GM19351 (cell line): ENCODE data around the gene IGBP1.
A peak's percentile ranks its signal among the peaks of the same experiment; 100 is the strongest.
"Not testable (repeated sequence)": the region's sequence is repeated elsewhere in the genome, so short reads cannot be mapped to it uniquely, and the experiment has no call there.

Source experiments
- ATAC-seq: cut with Tn5 transposase; IDR thresholded peaks from one replicate; pipeline ENCODE4 v1.9.1; 2021; ENCODE audit warnings: mild to moderate bottlenecking, moderate library complexity; ENCODE audit not compliant: unreplicated experiment

IGBP1 gene

GRCh38 chrX:70133303-70134115 lies at the start of gene IGBP1:
TSS of gene IGBP1 (plus strand) at chrX:70133447. CDS start at chrX:70133948, 501 bp downstream.
- ATAC-seq = peak; percentile 87

- ATAC-seq = no peak
Measured at GRCh38 chrX:70084592-70085240, 48.5 kb upstream of the IGBP1 start.

- ATAC-seq = no peak
Measured at GRCh38 chrX:70087857-70088630, 45.2 kb upstream of the IGBP1 start.

GRCh38 chrX:70088751-70089150 lies 44.5 kb upstream of the IGBP1 start:
- ATAC-seq = no peak

- ATAC-seq = no peak
Measured at GRCh38 chrX:70089604-70090297, 43.5 kb upstream of the IGBP1 start.

- no peak for ATAC-seq
Measured at GRCh38 chrX:70092247-70092646, 41.0 kb upstream of the IGBP1 start.

GRCh38 chrX:70096052-70096451 lies 37.2 kb upstream of the IGBP1 start:
- ATAC-seq = no peak

GRCh38 chrX:70105229-70105628 lies 28.0 kb upstream of the IGBP1 start:
- no peak for ATAC-seq

GRCh38 chrX:70111436-70112026 lies 21.7 kb upstream of the IGBP1 start:
- ATAC-seq = not testable (repeated sequence)

GRCh38 chrX:70117738-70118137 lies 15.5 kb upstream of the IGBP1 start:
- ATAC-seq = no peak

GRCh38 chrX:70123014-70123413 lies 10.2 kb upstream of the IGBP1 start:
- ATAC-seq = not testable (repeated sequence)

- ATAC-seq = no peak
Measured at GRCh38 chrX:70124678-70125077, 8.6 kb upstream of the IGBP1 start.

GRCh38 chrX:70128071-70128470 lies 5.2 kb upstream of the IGBP1 start:
- ATAC-seq = no peak

- ATAC-seq = no peak
Measured at GRCh38 chrX:70129816-70130215, 3.4 kb upstream of the IGBP1 start.

- ATAC-seq = no peak
Measured at GRCh38 chrX:70132224-70132623, 1.0 kb upstream of the IGBP1 start.

- no peak for ATAC-seq
Measured at GRCh38 chrX:70132877-70133302, 357 bp upstream of the IGBP1 start.

GRCh38 chrX:70134116-70134477 lies 850 bp downstream of the IGBP1 start:
- ATAC-seq = peak; percentile 12

GRCh38 chrX:70138622-70139021 lies 5.4 kb downstream of the IGBP1 start:
- ATAC-seq = no peak

- no peak for ATAC-seq
Measured at GRCh38 chrX:70139736-70140135, 6.5 kb downstream of the IGBP1 start.

GRCh38 chrX:70141373-70141772 lies 8.1 kb downstream of the IGBP1 start:
- no peak for ATAC-seq
